ENCODE measurements around the gene SLC35E4.

DNA sequence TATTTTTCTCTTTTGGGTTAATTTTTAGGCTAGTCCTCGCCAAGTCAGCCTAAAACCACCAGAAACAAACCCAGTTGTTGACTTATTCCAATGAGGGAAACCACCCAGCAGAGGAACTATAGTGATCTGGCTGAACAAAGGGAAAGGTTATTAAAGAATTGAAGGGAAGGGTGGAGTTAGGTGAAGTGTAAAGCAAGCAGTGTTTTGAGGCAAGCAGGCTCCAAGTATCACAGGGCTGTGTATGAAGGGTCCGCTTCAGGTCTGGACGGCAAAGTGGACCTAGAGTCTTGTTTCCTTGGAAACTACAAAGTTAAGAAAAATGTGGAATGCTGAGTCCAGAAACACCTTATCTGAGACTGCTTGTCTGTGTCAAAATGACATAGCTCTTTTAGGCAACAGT, 31.8 kb upstream of the SLC35E4 start:
- TF ChIP-seq, protein P1, sequence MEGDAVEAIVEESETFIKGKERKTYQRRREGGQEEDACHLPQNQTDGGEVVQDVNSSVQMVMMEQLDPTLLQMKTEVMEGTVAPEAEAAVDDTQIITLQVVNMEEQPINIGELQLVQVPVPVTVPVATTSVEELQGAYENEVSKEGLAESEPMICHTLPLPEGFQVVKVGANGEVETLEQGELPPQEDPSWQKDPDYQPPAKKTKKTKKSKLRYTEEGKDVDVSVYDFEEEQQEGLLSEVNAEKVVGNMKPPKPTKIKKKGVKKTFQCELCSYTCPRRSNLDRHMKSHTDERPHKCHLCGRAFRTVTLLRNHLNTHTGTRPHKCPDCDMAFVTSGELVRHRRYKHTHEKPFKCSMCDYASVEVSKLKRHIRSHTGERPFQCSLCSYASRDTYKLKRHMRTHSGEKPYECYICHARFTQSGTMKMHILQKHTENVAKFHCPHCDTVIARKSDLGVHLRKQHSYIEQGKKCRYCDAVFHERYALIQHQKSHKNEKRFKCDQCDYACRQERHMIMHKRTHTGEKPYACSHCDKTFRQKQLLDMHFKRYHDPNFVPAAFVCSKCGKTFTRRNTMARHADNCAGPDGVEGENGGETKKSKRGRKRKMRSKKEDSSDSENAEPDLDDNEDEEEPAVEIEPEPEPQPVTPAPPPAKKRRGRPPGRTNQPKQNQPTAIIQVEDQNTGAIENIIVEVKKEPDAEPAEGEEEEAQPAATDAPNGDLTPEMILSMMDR (conservative IDR thresholded peaks at IDR 0.05; ENCODE audit: low read depth in 2 of 2), result no peak
- TF ChIP-seq JUNB (IDR thresholded peaks at IDR 0.05; ENCODE audit: unreplicated experiment) (no peak), EZH2phosphoT487 (IDR thresholded peaks at IDR 0.05; ENCODE audit: unreplicated experiment) (no peak), POLR2AphosphoS5 (IDR thresholded peaks at IDR 0.05; ENCODE audit: low read depth) (no peak), STAT1 (IDR thresholded peaks at IDR 0.05; ENCODE audit: unreplicated experiment) (no peak), CREB1 (CRISPR knock-in tag; IDR thresholded peaks at IDR 0.05; ENCODE audit: low read depth) (no peak), EZH2 (IDR thresholded peaks at IDR 0.05; ENCODE audit: low read depth, unreplicated experiment) (no peak), NANOG (IDR thresholded peaks at IDR 0.05; ENCODE audit: borderline replicate concordance) (no peak)
- TF ChIP-seq, protein P2, sequence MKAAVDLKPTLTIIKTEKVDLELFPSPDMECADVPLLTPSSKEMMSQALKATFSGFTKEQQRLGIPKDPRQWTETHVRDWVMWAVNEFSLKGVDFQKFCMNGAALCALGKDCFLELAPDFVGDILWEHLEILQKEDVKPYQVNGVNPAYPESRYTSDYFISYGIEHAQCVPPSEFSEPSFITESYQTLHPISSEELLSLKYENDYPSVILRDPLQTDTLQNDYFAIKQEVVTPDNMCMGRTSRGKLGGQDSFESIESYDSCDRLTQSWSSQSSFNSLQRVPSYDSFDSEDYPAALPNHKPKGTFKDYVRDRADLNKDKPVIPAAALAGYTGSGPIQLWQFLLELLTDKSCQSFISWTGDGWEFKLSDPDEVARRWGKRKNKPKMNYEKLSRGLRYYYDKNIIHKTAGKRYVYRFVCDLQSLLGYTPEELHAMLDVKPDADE (IDR thresholded peaks at IDR 0.05), result no peak
